HG03135 (cell line): Measurements from ENCODE around the gene TOM1L2.

Experiments
- ATAC-seq: cut with Tn5 transposase; IDR thresholded peaks from one replicate; pipeline ENCODE4 v1.9.1; 2021; ENCODE audit warnings: mild to moderate bottlenecking, moderate library complexity; ENCODE audit not compliant: unreplicated experiment

Gene TOM1L2

GRCh38 chr17:17900615-17901520 is 71.3 kb downstream of the TOM1L2 start:
- no peak for ATAC-seq

- ATAC-seq, result no peak
Observed at GRCh38 chr17:17899486-17899885, 72.7 kb downstream of the TOM1L2 start.

GRCh38 chr17:17898673-17899072 is 73.5 kb downstream of the TOM1L2 start:
- ATAC-seq, result no peak

GRCh38 chr17:17897442-17897841 is 74.8 kb downstream of the TOM1L2 start:
- no peak for ATAC-seq

- ATAC-seq, result no peak
Observed at GRCh38 chr17:17896746-17897145, 75.5 kb downstream of the TOM1L2 start.

GRCh38 chr17:17893801-17894644 is 78.2 kb downstream of the TOM1L2 start:
- ATAC-seq, result no peak

- ATAC-seq, result no peak
Observed at GRCh38 chr17:17892731-17893130, 79.5 kb downstream of the TOM1L2 start.

- ATAC-seq, result no peak
Observed at GRCh38 chr17:17892009-17892408, 80.2 kb downstream of the TOM1L2 start.

- no peak for ATAC-seq
Observed at GRCh38 chr17:17890773-17891759, 81.1 kb downstream of the TOM1L2 start.

- ATAC-seq, result no peak
Observed at GRCh38 chr17:17889922-17890321, 82.3 kb downstream of the TOM1L2 start.

GRCh38 chr17:17888821-17889220 is 83.4 kb downstream of the TOM1L2 start:
- ATAC-seq, result no peak

- ATAC-seq, result no peak
Observed at GRCh38 chr17:17888371-17888770, 83.8 kb downstream of the TOM1L2 start.

GRCh38 chr17:17887752-17888304 is 84.4 kb downstream of the TOM1L2 start:
- ATAC-seq, result no peak

GRCh38 chr17:17886726-17887125 is 85.5 kb downstream of the TOM1L2 start:
- ATAC-seq, result no peak

- ATAC-seq, result no peak
Observed at GRCh38 chr17:17886226-17886625, 86.0 kb downstream of the TOM1L2 start.

GRCh38 chr17:17884391-17885357 is 87.5 kb downstream of the TOM1L2 start:
- ATAC-seq, result no peak

- ATAC-seq, result no peak
Observed at GRCh38 chr17:17883801-17884200, 88.4 kb downstream of the TOM1L2 start.

GRCh38 chr17:17882082-17882581 is 90.1 kb downstream of the TOM1L2 start:
- ATAC-seq, result no peak
